Body of pancreas (tissue), 4 donors: ENCODE data around the gene IRAG1. TPM values are rescaled to one million over a fixed set of nuclear protein-coding genes. Genes with fewer than 3 reads are reported as not detected.
"Not testable (repeated sequence)": the region's sequence is repeated elsewhere in the genome, so short reads cannot be mapped to it uniquely, and the experiment has no call there.

Experiments
- ATAC-seq: fragments of 150-250 bp; one replicate; pipeline ENCODE4 v1.9.1; 2016
- DNase-seq, 4 donors: peaks; one replicate each; pipeline ENCODE4 v3.0.0-alpha.2; 2019
- H3K27ac ChIP-seq, 4 donors: fragments of 200-600 bp; sonication (generic); 1 replicate in 3 of 4; 2 replicates in 1 of 4; pipeline versions ENCODE4 v1.5.1 to v1.6.1; 2016 to 2019; ENCODE audit warnings: mild to moderate bottlenecking in 1 of 4, mixed read lengths in 1 of 4, moderate library complexity in 1 of 4
- H3K27me3 ChIP-seq, 2 donors: fragments of 200-600 bp; sonication (generic); one replicate each; pipeline ENCODE4 v1.6.0; 2016; ENCODE audit warnings: mild to moderate bottlenecking in 1 of 2
- H3K36me3 ChIP-seq, 2 donors: fragments of 200-600 bp; sonication (generic); replicated peaks in 1 of 2; 2 replicates each; pipeline ENCODE4 v1.5.1; 2016; ENCODE audit warnings: low read depth in 2 of 2; ENCODE audit not compliant: insufficient read depth in 1 of 2
- H3K4me1 ChIP-seq: fragments of 200-600 bp; sonication (generic); one replicate; pipeline ENCODE4 v1.6.0; 2016
- H3K4me3 ChIP-seq, 2 donors: fragments of 200-600 bp; sonication (generic); 1 replicate in 1 of 2; 2 replicates in 1 of 2; pipeline ENCODE4 v1.5.1; 2016 to 2019
- H3K9me3 ChIP-seq, 3 donors: fragments of 200-600 bp; sonication (generic); 1 replicate in 2 of 3; 2 replicates in 1 of 3; pipeline ENCODE4 v1.5.1; 2016
- CTCF ChIP-seq, 7 experiments: fragments of 450-650 bp in 4 of 7; fragments of 200-600 bp in 3 of 7; sonication (generic) in 3 of 7; IDR thresholded peaks; one replicate each; pipeline ENCODE4 v1.5.1; 2016 to 2019; ENCODE audit warnings: antibody characterized with exemption in 7 of 7
- POLR2A ChIP-seq, 3 donors: fragments of 450-650 bp; IDR thresholded peaks; one replicate each; pipeline ENCODE4 v1.6.1; 2016; ENCODE audit warnings: antibody characterized with exemption in 3 of 3, mild to moderate bottlenecking in 2 of 3
- WGBS, 2 donors: methylation state at CpG; one replicate each; pipeline ENCODE4 v1.1.5; 2017; 5-methylcytosine and 5-hydroxymethylcytosine counted together
- intact Hi-C: fragments of 100-400 bp; cut with DNase I; formaldehyde crosslinking; loops from one replicate; pipeline ENCODE4 v1.15.1; 2023
- total RNA-seq, 2 donors: library from RNA; depleted of rRNA; stranded (reverse); fragments of >200 nt; gene quantifications; one replicate each; pipeline ENCODE4 v1.1.0, GENCODE V29; 2016

Gene IRAG1
- total RNA-seq, 2 donors from 2014 or later = 1.6 to 10.1 TPM

DNA sequence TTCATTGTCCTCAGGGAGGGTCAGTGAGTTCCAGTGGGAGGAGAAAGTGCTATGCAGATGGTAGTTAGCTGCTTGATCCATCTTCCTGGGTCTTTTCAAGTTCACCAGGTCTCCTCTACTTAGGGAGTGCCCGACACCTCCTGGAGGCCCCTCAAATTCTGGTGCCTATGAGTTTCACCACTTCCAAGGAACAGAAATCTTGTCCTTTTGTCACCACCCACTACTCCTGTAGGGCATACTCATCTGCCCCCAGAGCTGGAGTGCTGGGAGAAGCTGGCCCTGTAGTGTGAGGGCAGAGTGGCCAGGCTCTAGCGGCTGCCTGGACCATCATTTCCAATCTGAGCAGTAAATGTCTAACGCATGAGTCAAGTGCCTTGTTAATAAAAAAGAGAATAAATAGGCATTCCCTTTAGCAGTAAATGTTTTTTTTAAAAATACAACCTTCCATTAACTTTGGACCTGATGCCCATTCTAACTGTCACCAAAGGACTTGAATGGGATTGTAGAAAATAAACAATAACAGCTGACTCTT lies 12.5 kb downstream of the IRAG1 start:
- TF ChIP-seq POLR2A (IDR thresholded peaks at IDR 0.05) (no peak), CTCF (IDR thresholded peaks at IDR 0.05) (no peak)

DNA sequence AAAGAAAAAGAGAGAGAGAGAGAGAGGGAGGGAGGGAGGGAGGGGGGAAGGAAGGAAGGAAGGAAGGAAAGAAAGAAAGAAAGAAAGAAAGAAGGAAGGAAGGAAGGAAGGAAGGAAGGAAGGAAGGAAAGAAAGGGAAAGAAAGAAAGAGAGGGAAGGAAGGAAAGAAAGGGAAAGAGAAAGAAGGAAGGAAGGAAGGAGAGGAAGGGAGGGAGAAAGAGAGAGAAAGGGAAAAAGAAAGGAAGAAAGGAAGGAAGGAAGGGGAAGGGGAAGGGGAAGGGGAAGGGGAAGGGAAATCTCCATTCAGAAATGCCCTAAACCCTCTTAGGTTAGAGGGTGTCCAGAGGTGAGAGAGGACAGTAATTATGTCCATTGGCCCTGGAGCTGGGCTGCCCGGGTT lies 13.3 kb downstream of the IRAG1 start:
- intact Hi-C loops, H3K9me3 ChIP-seq, H3K4me1 ChIP-seq, DNase-seq, H3K4me3 ChIP-seq, H3K36me3 ChIP-seq, H3K27me3 ChIP-seq, ATAC-seq, H3K27ac ChIP-seq: not testable (repeated sequence)
- WGBS, 2 donors = 54 to 88% methylated on average over 1 of the region's 1 CpG

More for the DNA sequence above, 12.5 kb downstream of the IRAG1 start:
- DNase-seq (no peak), ATAC-seq (no peak)
- Histone ChIP-seq H3K27me3 (no peaks in the 10 kb centered on the region), H3K9me3 (no peaks in the 10 kb centered on the region), H3K36me3 (no peaks in the 10 kb centered on the region), H3K27ac (no peak overlapping the region), H3K4me1 (no peaks in the 10 kb centered on the region), H3K4me3 (no peak overlapping the region)
- WGBS, 2 donors = 88 to 94% methylated on average over 3 of the region's 3 CpGs
- intact Hi-C loops = no loop called here

GRCh38 chr11:10679644-10680043 lies 13.9 kb downstream of the IRAG1 start:
- H3K4me3 ChIP-seq = no peak overlapping the region
- no peak overlapping the region for H3K27ac ChIP-seq
- intact Hi-C loops = no loop called here
- no peaks in the 10 kb centered on the region for H3K27me3 ChIP-seq
- H3K9me3 ChIP-seq = no peaks in the 10 kb centered on the region
- ATAC-seq (no peak), DNase-seq (no peak)
- H3K36me3 ChIP-seq = no peaks in the 10 kb centered on the region
- peaks cover 4% of the 10 kb centered on the region for H3K4me1 ChIP-seq
- TF ChIP-seq CTCF (IDR thresholded peaks at IDR 0.05) (no peak), POLR2A (IDR thresholded peaks at IDR 0.05) (no peak)
- WGBS, 2 donors = 48 to 74% methylated on average over 4 of the region's 4 CpGs

DNA sequence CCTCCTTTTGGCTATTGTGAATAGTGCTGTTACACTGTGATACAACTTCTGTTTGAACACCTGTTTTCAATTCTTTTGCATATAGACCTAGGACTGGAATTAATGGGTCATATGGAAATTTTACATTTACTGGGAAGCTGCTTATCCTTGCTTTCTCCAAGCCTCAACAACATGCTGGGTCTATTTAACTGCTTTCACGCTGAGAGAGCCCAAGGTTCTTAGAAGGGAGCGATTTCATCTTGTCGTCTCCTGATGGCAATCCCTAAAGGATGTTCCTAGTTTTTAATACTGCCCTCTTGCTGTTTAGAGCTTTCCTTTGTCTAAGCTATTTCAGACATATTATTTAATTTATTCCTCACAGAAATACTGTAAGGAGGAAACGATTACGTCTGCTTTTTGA lies 15.5 kb downstream of the IRAG1 start:
- TF ChIP-seq CTCF (IDR thresholded peaks at IDR 0.05) = no peak
- no peak for TF ChIP-seq POLR2A (IDR thresholded peaks at IDR 0.05)
- Histone ChIP-seq H3K4me3 (no peak overlapping the region), H3K27ac (no peak overlapping the region), H3K27me3 (no peaks in the 10 kb centered on the region), H3K36me3 (no peaks in the 10 kb centered on the region), H3K4me1 (peaks cover 4% of the 10 kb centered on the region), H3K9me3 (no peaks in the 10 kb centered on the region)
- ATAC-seq (no peak), DNase-seq (no peak)
- intact Hi-C loops = no loop called here
- 55 to 83% methylated on average over 5 of the region's 5 CpGs for WGBS, 2 donors

GRCh38 chr11:10676919-10677318 lies 16.6 kb downstream of the IRAG1 start:
- H3K36me3 ChIP-seq = no peaks in the 10 kb centered on the region
- no peak overlapping the region for H3K4me3 ChIP-seq
- DNase-seq = no peak
- H3K4me1 ChIP-seq = peaks cover 4% of the 10 kb centered on the region
- no peak for ATAC-seq
- H3K27ac ChIP-seq = no peak overlapping the region
- intact Hi-C loops = no loop called here
- TF ChIP-seq POLR2A (IDR thresholded peaks at IDR 0.05) = peak in 1 of 3 donors; percentile 6
- no peak for TF ChIP-seq CTCF (IDR thresholded peaks at IDR 0.05)
- WGBS, 2 donors = 50 to 70% methylated on average over 3 of the region's 3 CpGs
- H3K27me3 ChIP-seq = no peaks in the 10 kb centered on the region
- no peaks in the 10 kb centered on the region for H3K9me3 ChIP-seq
